Measurements from ENCODE around the gene CISD1.

GRCh38 chr10:58302254-58302653, 33.3 kb downstream of the CISD1 start:
- TF ChIP-seq EZH2 (IDR thresholded peaks at IDR 0.05; ENCODE audit: insufficient read depth, poor library complexity, severe bottlenecking): no peak
- TF ChIP-seq EZH2phosphoT487 (IDR thresholded peaks at IDR 0.05; ENCODE audit: insufficient read depth, low read depth): no peak
